ENCODE results near the gene CYP26B1.

Gene CYP26B1

DNA sequence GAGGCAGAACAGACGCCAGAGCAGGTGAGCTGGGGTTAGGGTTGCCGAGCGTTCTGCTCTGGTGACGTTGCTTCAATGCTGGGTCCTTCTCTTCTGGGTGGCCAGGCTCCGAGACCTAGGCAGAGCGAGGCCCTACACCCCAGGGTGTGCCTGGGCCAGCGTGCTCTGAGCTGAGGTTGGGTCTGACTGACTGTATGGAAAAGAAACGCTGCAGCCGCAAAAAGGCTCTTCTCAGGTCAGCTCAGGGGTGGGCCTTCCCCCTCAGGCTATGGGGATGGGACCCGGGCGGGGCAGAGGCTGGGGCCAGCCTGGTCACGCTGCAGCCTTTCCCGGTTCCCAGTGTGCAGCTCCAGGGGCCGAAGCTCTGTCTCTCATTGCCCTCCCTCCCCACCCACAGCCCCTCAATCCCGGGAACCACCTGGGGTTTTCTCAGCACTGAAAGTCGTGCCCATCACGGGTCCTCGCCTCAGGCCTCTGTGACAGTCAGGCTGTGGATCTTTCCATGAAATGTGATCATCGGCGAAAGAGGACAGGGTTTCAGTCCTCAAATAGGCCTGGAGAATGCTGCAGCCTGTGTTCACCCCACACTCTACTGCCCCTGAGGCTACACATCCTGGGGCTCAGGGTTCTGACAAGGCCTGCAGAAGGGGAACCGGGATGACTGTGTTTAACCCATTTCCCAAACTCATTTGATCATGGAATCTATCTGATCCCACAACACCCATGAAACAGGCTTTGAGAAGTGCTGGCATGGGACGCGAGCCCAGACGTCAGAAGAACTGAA is 19.4 kb downstream of the CYP26B1 start:
- DNase-seq: no peak

DNA sequence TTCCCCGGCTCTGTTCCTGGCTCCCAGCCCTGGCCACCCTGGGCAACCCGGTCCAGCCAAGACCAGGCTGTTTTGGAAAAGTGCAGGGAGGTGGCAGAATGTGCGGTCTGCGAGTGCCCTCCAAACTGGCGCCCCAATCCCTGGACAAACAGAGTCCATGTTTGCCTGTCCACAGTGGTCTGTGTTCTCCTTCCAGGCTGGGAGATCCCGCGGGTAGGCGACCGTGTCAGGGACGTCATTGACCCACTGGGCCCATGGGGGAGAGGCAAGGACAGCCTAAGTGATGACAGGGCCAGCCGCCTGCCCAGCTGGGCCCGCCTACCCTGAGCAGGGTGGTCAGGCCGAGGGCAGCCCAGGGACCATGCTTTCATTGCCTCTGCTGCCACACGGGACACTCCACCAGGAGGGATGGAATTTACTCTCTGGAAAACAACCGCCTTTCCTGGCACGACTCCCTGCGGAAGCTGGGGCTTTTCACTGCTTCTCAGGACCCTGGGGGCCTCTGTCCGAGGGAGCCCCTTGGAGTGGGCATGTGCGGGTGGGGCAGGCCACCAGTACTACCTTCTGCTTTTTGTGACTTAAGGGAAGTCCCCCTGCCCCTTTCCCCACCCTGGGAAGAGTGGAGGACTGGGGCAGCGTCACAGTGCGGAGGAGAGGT is 20.1 kb downstream of the CYP26B1 start:
- no peak for DNase-seq

DNA sequence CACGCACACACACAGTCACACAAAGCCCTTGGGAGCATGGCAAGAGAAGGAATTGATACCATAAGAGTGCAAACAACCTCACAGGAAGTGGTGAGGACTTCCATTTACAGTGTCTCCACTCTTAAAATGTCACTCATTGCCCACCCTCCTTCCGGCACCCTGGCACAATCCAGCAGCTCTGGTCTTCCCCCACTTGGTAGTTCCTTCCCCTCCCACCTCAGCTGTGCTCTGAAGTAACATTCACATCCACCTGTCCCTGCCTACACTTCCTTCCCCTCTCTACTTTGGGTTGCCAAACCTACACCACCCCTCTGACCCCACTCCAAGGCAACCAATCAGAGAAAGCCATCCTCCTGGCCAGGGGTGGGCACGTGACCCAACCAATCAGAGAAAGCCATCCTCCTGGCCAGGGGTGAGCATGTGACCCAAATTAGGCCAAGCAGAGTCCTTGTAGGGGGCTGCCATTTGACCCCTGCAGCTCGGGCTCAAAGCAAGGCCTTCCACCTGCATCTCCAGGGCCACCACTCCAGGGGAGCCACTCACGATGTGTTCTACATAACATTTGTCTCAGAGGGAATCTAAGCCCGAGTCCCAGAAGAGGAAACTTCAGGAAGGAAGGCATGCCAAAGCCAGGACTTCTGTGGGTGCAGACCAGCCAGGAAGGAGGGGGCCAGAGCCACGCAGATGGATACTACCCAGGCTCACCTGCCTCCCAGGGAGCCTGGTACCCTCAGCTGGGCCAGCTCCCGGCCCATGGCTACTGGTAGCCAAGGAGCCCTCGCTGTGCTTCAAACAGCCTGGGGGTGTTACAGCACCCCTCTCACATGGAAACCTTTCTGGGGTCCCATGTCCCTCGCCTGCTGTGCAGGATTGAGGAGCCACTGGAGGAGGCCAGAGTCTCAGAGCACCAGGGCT is 21.2 kb downstream of the CYP26B1 start:
- no peak for DNase-seq

DNA sequence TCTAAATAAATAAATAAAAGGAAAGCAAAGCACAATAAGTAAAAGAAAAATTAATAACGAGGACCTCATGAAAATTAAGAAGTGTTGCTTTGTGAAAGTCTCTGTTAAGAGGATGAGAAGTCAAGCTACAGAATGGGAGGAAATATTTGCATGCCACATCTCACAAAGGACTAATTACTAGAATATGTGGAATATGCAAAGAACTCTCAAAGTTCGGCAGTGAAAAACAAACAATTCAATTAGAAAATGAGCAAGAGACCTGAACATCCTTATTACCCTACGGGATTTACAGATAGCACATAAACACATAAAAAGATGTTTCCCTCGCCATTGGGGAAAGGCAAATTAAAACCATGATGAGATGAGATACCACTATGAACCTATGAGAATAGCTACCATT is 23.3 kb downstream of the CYP26B1 start:
- DNase-seq: no peak

DNA sequence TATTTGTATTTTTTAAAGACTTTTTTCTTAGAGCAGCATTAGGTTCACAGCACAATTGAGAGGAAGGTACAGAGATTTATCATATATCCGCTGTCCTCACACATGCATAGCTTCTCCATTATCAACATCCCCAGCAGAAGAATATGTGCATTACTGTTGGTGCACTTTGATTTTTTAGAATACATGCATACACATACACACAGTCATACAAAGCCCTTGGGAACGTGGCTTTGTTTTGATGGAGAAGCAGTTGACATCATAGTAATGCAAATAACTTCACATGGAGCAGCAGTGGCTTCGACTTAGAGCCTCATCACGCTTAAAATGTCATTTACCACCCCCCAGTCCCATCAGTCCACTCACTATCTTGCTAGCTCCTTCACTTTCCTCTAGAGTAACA is 26.5 kb downstream of the CYP26B1 start:
- DNase-seq: no peak

DNA sequence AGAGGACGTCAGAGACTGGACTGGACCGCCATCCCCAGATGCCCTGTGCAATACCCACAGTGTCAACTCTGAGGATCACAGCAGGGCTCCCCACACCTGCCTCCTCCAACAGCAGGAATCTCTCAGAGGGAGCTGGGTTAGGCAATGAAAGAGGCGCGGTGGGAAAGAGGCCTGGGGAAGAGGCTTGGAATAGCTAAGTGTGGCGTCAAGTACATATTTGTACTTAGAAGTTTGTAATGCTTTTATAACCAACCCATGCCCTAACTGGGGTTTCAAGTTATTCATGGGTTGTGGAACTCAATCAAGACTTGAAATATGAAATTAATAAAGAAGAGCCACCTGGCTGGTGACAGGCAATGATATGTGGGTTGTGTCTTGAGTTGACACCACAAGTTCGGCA is 28.7 kb downstream of the CYP26B1 start:
- DNase-seq: no peak

DNA sequence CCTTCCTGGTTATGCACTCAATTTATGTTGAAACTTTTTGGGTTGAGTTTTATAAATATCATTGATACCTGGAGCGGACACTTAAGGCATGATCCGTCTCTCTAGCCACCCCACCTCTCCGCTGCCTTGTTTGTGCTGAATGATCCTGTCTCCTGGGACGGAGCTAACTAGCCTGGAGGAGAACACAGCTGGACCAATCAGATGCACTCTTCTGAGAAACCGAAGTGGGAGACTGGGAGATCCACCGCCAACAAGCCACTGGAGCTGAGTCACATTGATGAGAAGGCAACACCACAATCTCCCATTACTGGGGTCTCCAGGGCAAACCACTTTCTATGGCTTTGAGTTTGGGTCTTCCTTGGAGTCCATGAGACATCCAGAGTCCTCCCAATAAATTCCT is 29.3 kb downstream of the CYP26B1 start:
- no peak for DNase-seq

DNA sequence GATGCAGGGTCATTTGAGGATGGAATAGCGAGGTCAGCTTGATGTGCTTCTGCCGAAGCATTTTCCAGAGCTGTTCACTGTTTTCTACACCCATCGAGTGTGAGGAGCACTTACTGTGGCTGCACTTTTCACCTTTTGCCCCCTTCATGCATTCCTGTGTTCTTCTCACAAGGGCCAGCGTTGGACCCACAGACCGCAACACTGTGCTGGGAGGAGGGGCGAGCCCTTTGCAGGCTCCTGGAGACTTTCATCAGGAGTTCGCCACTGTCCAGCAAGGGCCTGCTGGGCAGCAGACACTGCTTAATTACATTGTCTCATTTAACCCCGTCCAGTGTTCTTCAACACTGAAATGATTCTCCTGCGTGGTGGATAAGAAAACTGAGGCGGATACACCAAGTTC is 29.9 kb downstream of the CYP26B1 start:
- DNase-seq: no peak

DNA sequence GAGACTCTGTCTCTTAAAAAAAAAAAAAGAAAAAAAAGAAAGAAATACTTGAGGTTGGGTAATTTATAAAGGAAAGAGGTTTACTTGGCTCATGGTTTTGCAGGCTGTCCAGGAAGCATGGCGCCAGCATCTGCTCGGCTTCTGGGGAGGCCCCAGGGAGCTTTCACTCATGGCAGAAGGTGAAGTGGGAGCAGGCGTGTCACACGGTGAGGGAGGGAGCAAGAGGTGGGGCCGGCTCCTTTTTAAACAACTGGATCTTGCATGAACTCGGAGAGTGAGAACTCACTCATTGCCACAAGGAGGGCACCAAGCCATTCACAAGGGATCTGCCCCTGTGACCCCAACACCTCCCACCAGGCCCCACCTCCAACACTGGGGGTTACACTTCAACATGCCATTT is 30.6 kb downstream of the CYP26B1 start:
- no peak for DNase-seq

DNA sequence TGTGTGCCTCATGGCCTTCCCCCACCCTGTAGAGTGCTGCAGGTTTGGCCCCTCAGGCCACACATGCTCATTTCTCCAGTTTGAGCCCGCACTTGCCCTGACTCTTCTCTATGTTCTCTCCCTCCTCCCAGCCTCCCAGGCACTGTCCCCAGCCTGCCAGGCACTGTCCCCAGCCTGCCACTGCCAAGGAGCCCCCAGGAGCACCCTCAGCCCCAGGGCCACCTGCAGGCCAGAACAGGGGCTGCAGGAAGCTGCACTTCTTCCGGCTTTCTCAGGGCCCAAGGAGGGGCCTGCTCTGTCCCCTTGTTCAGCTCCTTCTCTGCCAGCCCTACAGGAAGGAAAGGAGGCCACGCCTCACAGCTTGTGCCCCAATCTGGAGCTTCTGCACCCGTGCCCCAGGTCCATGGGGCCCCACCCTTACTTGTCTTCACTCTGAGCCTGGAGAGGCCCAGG is 31.6 kb downstream of the CYP26B1 start:
- no peak for DNase-seq

DNA sequence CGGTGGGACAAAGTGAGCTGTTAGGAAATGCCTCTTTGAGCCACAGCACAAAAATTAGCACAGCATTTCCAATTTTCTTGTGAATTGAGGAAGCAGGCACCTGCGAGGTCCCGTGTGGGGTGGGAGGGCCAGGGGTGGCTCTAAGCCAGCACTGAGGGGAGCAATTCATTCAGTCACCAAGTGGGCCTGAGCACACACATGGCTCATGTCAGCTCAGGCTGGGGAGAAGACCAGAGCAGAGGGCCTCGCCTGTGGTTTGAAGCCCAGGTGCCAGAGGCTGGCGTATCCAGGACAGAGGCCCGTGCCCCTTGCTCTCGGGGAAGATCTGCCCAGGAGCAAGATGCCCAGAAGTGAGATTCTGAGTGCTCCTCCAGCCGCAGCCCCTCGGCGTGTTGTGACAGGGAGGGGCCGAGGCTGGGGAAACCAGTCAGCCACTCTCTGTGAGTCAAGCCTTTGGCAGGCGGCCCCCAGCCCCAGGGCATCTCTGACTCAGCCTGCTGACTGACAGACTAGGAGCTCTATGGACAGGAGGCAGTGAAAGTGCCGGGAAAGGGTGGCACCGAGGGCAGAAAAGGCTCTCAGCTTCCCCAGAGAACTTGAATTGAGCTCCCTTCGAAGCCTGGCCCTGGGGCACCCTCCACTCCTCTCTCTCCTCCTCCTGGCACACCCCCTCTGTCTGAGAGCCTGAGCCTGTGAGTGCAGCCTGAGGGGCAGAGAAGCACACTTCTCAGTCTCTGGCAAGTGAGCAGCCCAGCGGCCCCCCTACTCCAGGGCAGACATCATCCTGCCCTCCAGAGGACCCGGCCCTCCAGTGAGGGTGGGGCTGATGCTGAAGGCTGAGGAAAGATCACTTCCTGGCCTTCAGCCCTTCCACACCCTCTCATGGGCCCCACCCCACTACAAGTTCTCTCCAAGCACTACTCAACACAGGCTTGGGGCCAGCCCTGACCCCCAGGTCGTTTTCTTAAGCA is 32.3 kb downstream of the CYP26B1 start:
- no peak for DNase-seq

DNA sequence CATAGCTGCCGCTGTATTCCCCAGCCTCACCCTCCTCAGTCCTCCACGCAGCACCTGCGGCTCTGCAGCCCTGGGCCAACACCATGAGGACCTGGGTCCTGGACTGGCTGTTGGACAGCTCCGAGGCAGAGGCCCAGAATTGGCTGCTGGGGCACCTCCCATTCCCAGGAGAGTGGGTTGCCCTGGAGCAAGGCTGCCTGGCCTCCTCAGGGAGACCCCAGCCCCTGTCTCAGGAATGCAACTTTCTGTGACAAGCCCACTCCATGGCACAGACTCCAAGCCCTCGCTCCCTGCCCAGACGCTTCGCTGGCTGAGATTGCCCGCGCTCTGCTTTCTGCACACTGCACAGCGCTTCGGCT is 33.0 kb downstream of the CYP26B1 start:
- DNase-seq: no peak

DNA sequence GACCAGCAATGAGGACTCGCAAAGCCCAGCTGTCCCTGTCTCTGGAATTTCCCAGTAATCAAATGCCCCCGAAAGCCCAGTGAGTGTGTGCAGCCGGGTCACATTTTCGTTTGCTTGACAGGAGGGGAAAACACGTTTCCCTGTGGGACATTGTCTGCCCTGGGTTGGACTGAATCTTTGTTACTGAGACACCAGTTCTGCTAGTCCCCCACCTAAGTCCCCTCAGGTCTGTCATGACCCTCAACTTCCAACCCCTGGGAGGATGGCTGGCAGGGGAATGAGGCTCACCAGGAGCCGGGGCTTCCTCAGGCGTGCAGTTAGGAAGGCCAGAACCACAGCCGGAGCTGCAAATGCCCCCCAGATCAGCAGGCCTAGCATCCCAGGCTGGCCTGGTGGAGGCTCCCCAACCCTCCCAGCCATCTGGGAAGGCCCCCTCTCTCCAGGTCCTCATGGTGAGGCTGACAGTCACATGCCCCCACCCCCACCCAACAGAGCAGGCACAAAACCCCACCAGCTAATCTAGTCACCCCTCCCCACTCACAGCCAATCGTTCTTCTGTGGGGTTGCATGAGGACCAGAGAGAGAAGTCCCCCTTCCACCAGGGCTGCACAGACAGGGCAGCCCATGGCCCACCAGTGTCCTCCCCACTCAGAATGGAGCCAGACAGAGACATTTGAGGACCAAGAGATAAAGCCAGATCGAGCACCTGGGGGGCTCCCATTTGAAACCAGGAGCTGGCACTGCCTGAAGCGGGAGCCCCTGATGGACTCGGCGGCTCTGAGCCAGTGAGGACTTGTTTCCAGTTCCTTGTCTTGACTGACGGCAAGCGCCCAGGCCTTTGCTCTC is 33.6 kb downstream of the CYP26B1 start:
- DNase-seq: no peak

DNA sequence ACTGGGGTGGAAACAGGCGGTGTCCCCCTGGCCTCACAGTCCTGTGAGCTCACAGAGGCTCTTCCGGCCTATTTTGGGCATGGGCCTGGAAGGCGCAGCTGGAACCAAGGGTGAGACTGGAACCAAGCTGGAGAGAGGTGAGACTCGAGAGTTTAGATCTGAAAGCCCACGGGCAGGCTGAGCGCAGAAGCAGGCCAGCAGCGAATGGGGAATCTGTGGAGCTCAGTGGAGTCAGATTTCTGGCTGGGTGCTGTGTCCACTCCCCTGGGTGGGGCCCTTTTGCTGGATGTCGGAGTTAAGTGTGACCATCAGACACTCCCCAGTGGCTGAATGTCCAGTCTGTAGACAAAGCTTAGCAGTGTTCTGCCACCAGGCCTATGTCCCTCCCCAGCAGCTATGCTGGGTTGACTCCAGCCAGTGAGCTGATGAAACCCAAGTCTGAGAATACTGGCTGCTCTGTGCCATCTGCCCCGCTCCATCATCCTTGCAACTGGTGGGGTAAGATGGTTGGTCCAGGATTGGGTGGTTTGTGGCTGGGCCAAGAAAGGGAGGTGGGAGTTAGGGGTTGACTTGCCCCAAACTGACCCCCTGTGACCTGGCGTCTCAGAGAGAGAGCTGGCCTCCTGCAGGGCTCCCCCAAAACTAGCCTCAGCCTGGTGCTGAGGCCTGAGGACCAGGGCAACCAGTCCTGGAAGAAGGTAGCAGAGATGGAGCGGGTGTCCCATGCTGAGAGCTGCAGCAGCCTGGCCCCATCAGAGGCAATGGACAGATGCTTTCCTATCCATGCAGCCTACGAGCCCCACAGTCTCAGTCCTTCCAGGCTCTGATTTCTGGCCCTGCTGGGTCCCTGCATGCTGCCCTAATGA is 34.4 kb downstream of the CYP26B1 start:
- no peak for DNase-seq

DNA sequence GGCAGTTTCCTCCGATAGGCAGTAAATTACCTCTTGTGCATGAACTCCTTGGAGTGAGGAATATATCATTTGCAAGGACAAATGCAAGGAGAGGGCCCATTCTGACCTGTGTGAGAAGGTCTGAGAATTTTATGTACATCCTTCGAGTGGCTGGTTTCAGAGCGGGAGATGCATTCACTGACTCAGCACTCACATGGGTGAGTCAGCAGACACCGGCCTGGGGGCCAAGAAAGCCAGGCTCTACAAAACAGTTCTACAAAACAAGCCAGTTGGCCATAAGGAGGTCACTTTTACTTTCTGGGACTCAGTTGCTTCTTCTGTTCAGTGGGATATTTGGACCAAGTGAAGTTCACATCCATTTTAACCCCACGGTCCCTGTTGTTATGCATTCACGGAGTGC is 35.3 kb downstream of the CYP26B1 start:
- no peak for DNase-seq

DNA sequence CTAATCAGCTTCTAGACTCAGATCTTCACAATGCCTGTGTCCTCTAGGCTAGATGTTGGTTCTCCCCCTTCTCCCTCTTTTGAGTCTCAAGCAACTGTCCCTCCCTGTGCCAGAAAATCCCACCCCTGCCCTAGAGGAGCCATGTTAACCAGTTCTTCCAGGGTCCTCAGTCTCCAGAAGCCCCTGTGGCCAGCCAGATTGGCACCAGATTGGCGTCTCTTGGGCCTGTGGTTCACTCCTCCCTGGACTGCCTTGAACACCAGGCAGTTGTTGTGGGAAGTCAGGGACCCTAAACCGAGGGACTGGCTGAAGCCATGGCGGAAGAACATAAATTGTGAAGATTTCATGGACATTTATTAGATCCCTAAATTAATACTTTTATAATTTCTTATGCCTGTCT is 36.6 kb downstream of the CYP26B1 start:
- no peak for DNase-seq

DNA sequence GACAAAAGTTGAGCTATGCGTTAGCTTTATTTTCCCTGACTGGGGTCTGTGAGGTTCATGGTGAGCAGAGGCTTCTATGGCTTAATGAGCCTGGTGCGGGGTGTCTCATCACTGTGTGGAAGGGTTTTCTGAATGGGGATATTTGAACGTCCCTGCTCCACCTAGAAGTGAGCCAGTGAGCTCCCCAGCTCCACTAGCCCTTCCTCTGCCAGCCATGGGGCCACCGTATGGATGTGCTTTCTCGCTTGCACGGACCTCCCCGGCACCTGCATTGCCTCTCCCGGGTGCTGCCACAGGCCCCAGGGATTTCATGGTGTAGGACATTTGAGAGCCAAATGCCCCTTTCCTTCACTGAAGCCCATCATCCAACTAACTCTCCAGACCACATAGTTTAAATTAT is 37.8 kb downstream of the CYP26B1 start:
- no peak for DNase-seq

DNA sequence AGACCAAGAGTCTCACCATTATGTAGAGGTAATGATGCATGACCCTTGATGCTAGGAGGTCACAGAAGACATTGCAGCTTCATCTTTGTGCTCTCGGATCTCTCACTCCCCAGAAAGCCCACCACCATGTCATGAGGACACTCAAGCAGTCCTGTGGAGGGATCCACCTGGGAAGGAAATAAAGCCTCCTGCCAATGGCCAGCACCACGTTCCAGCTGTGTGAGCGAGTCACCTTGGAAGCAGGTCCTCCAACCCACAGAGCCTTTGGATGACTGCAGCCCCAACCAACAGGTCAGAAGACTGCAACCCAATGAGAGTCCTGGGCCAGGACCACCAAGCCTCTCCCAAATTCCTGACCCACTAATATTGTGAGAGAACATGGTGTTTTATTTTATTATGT is 38.4 kb downstream of the CYP26B1 start:
- no peak for DNase-seq

DNA sequence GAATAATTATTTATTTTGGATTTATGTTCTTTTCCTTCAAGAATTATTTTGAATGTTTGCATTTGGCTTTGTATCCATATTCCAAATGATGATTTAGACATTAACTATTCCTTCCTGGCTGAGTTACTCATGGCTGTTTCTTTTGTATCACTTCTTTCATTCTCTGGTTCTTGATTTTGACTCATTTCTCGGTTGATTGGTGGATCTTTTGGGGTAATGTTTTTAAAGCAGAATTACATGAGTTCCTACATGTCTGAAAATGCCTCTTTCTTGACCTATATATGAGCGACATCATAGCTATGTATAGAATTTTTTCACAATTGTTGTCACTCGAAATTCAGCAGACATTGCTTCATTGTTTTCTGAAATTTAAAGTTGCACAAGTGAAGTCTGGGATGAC is 39.5 kb downstream of the CYP26B1 start:
- no peak for DNase-seq

DNA sequence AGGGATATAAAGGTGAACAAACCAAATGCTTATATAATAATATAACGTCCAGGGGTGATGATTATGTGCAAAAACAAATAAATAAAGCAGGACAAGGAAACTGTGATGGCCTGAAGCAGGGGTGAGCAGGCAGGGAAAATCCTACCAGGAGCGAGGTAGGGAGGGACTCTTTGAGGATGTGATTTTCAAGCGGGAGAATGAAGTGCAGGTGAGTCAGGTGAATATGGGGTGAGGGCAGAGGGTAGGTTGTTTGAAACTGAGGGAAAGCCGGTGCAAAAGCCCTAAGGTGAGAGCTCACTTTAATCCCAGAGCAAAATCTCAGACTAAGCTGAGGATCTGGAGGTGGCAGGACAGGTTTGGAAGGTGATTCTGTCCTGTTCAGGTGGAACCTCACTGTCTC is 40.7 kb downstream of the CYP26B1 start:
- DNase-seq: no peak
